Measurements from ENCODE around the gene PEDS1.

GRCh38 chr20:50186151-50186885 is 32.8 kb upstream of the PEDS1 start:
- TF ChIP-seq CTCF (IDR thresholded peaks at IDR 0.05) (peak; percentile 98 to 99 (median 99)), POLR2A (IDR thresholded peaks at IDR 0.05) (no peak)

All from testis (tissue), 2 donors.